Measurements from ENCODE around the gene CRIP3.

GRCh38 chr6:43278524-43279078, 30.0 kb downstream of the CRIP3 start:
- TF ChIP-seq CTCF (IDR thresholded peaks at IDR 0.05; ENCODE audit: insufficient read depth, low read depth, low read length): no peak
- TF ChIP-seq EZH2 (IDR thresholded peaks at IDR 0.05; ENCODE audit: insufficient read depth, low read length): no peak

All from astrocyte (in vitro differentiated cells and primary cell).